Muscle layer of colon (tissue), 2 donors: ENCODE results near the gene MDFIC.

ENCODE experiments used
- H3K27ac ChIP-seq: one replicate; pipeline ENCODE4 v1.7.0; 2013; ENCODE audit warnings: low read depth, mild to moderate bottlenecking, low read length, moderate library complexity
- H3K27me3 ChIP-seq, 2 donors: one replicate each; pipeline ENCODE4 v1.7.0; 2013; ENCODE audit warnings: low read length in 2 of 2, mild to moderate bottlenecking in 2 of 2; ENCODE audit not compliant: insufficient read depth in 2 of 2, control insufficient read depth in 1 of 2
- H3K36me3 ChIP-seq: one replicate; pipeline ENCODE4 v1.7.0; 2013; ENCODE audit warnings: mild to moderate bottlenecking, low read length; ENCODE audit not compliant: insufficient read depth
- H3K4me1 ChIP-seq: one replicate; pipeline ENCODE4 v1.7.0; 2013; ENCODE audit warnings: mild to moderate bottlenecking, low read length; ENCODE audit not compliant: insufficient read depth
- H3K4me3 ChIP-seq, 2 donors: one replicate each; pipeline ENCODE4 v1.7.0; 2013; ENCODE audit warnings: low read length in 2 of 2, low read depth in 1 of 2, mild to moderate bottlenecking in 1 of 2, moderate library complexity in 1 of 2
- H3K9ac ChIP-seq: one replicate; pipeline ENCODE4 v1.7.0; 2013; ENCODE audit warnings: low read length
- H3K9me3 ChIP-seq: one replicate; pipeline ENCODE4 v1.7.0; 2013; ENCODE audit warnings: mild to moderate bottlenecking, low read length
- donor health status: abdominal sarcoma.
- donor health status: Adenocarcinoma of cecum.

MDFIC gene

GRCh38 chr7:114940220-114940619 is 18.3 kb downstream of the MDFIC start:
- Histone ChIP-seq H3K4me1 (peaks cover 7% of the 10 kb centered on the region), H3K4me3 (no peak overlapping the region), H3K9me3 (no peaks in the 10 kb centered on the region), H3K27me3 (no peaks in the 10 kb centered on the region), H3K36me3 (peaks cover 4% of the 10 kb centered on the region), H3K27ac (no peak overlapping the region), H3K9ac (no peak overlapping the region)

- H3K27me3 ChIP-seq = no peaks in the 10 kb centered on the region
- H3K27ac ChIP-seq = no peak overlapping the region
- peaks cover 18% of the 10 kb centered on the region for H3K4me1 ChIP-seq
- H3K36me3 ChIP-seq = peaks cover 4% of the 10 kb centered on the region
- no peak overlapping the region for H3K4me3 ChIP-seq
- no peaks in the 10 kb centered on the region for H3K9me3 ChIP-seq
- no peak overlapping the region for H3K9ac ChIP-seq
Measured at GRCh38 chr7:114941692-114942091, 19.8 kb downstream of the MDFIC start.

- Histone ChIP-seq H3K4me1 (peaks cover 14% of the 10 kb centered on the region), H3K27ac (no peak overlapping the region), H3K36me3 (peaks cover 4% of the 10 kb centered on the region), H3K4me3 (no peak overlapping the region), H3K27me3 (no peaks in the 10 kb centered on the region), H3K9ac (no peak overlapping the region), H3K9me3 (no peaks in the 10 kb centered on the region)
Measured at GRCh38 chr7:114942446-114943175, 20.7 kb downstream of the MDFIC start.

GRCh38 chr7:114943530-114943929 is 21.6 kb downstream of the MDFIC start:
- peaks cover 14% of the 10 kb centered on the region for H3K4me1 ChIP-seq
- H3K9ac ChIP-seq = no peak overlapping the region
- no peaks in the 10 kb centered on the region for H3K27me3 ChIP-seq
- no peaks in the 10 kb centered on the region for H3K9me3 ChIP-seq
- H3K4me3 ChIP-seq = no peak overlapping the region
- H3K27ac ChIP-seq = peak overlapping the region; percentile 85
- peaks cover 4% of the 10 kb centered on the region for H3K36me3 ChIP-seq

- peaks cover 14% of the 10 kb centered on the region for H3K4me1 ChIP-seq
- peak overlapping the region; percentile 39 for H3K9ac ChIP-seq
- H3K36me3 ChIP-seq = peaks cover 4% of the 10 kb centered on the region
- peak overlapping the region; percentile 85 for H3K27ac ChIP-seq
- no peaks in the 10 kb centered on the region for H3K27me3 ChIP-seq
- no peaks in the 10 kb centered on the region for H3K9me3 ChIP-seq
- H3K4me3 ChIP-seq = peak overlapping the region in 1 of 2 donors; percentile 45
Measured at GRCh38 chr7:114943953-114944744, 22.3 kb downstream of the MDFIC start.

- Histone ChIP-seq H3K36me3 (peaks cover 4% of the 10 kb centered on the region), H3K4me1 (peaks cover 14% of the 10 kb centered on the region), H3K9ac (peak overlapping the region; percentile 39), H3K27ac (peak overlapping the region; percentile 85), H3K27me3 (no peaks in the 10 kb centered on the region), H3K9me3 (no peaks in the 10 kb centered on the region), H3K4me3 (peak overlapping the region in 1 of 2 donors; percentile 45)
Measured at GRCh38 chr7:114944745-114945625, 23.1 kb downstream of the MDFIC start.

- H3K9ac ChIP-seq = no peak overlapping the region
Measured at GRCh38 chr7:114949231-114949630, 27.3 kb downstream of the MDFIC start.

GRCh38 chr7:114952296-114952695 is 30.4 kb downstream of the MDFIC start:
- no peaks in the 10 kb centered on the region for H3K27me3 ChIP-seq
- H3K4me3 ChIP-seq = no peak overlapping the region
- H3K4me1 ChIP-seq = no peaks in the 10 kb centered on the region
- H3K27ac ChIP-seq = no peak overlapping the region
- no peaks in the 10 kb centered on the region for H3K36me3 ChIP-seq
- no peaks in the 10 kb centered on the region for H3K9me3 ChIP-seq
- no peak overlapping the region for H3K9ac ChIP-seq

More at GRCh38 chr7:114949231-114949630, 27.3 kb downstream of the MDFIC start:
- Histone ChIP-seq H3K36me3 (no peaks in the 10 kb centered on the region), H3K27me3 (no peaks in the 10 kb centered on the region), H3K4me3 (no peak overlapping the region), H3K9me3 (no peaks in the 10 kb centered on the region), H3K27ac (no peak overlapping the region), H3K4me1 (peaks cover 14% of the 10 kb centered on the region)

- no peaks in the 10 kb centered on the region for H3K27me3 ChIP-seq
- peaks cover under 1% of the 10 kb centered on the region for H3K4me1 ChIP-seq
- H3K4me3 ChIP-seq = no peak overlapping the region
- H3K9me3 ChIP-seq = no peaks in the 10 kb centered on the region
- H3K9ac ChIP-seq = no peak overlapping the region
- H3K27ac ChIP-seq = no peak overlapping the region
- no peaks in the 10 kb centered on the region for H3K36me3 ChIP-seq
Measured at GRCh38 chr7:114953724-114954123, 31.8 kb downstream of the MDFIC start.

- H3K9me3 ChIP-seq = no peaks in the 10 kb centered on the region
- no peak overlapping the region for H3K27ac ChIP-seq
- no peaks in the 10 kb centered on the region for H3K27me3 ChIP-seq
- peaks cover 7% of the 10 kb centered on the region for H3K4me1 ChIP-seq
- peaks cover 6% of the 10 kb centered on the region for H3K36me3 ChIP-seq
- H3K4me3 ChIP-seq = no peak overlapping the region
- no peak overlapping the region for H3K9ac ChIP-seq
Measured at GRCh38 chr7:114956702-114957101, 34.8 kb downstream of the MDFIC start.

GRCh38 chr7:114957444-114957843 is 35.5 kb downstream of the MDFIC start:
- Histone ChIP-seq H3K36me3 (peaks cover 6% of the 10 kb centered on the region), H3K9me3 (no peaks in the 10 kb centered on the region), H3K27ac (no peak overlapping the region), H3K4me3 (no peak overlapping the region), H3K9ac (no peak overlapping the region), H3K27me3 (no peaks in the 10 kb centered on the region), H3K4me1 (peaks cover 7% of the 10 kb centered on the region)
